HEK293T (cell line): ENCODE data around the gene HOXA4.

ENCODE experiments used
- CTCF ChIA-PET: fragments of 350-600 bp; formaldehyde crosslinking; extraction: SDS; loops from one replicate; lab custom pipeline; 2021; ENCODE audit warnings: antibody characterized with exemption, inconsistent platforms; lab: Yijun Ruan, JAX
- POLR2A ChIA-PET: fragments of 350-600 bp; formaldehyde crosslinking; extraction: SDS; loops from one replicate; lab custom pipeline; 2020; ENCODE audit warnings: antibody characterized with exemption, inconsistent platforms; lab: Yijun Ruan, JAX
- DNase-seq: peaks from one replicate; pipeline ENCODE4 v3.0.0; 2012; ENCODE audit warnings: mixed read lengths; ENCODE audit errors: extremely low spot score
- ARNT ChIP-seq: fragments of 450-650 bp; IDR thresholded peaks from 2 replicates; pipeline ENCODE4 v1.6.1; 2017; ENCODE audit warnings: mild to moderate bottlenecking
- BHLHE40 ChIP-seq: fragments of 450-650 bp; IDR thresholded peaks from 2 replicates; pipeline ENCODE4 v1.6.1; 2016; ENCODE audit warnings: mild to moderate bottlenecking, moderate library complexity, borderline replicate concordance
- CTBP1 ChIP-seq: fragments of 450-650 bp; IDR thresholded peaks from 2 replicates; pipeline ENCODE4 v1.6.1; 2016; ENCODE audit warnings: borderline replicate concordance
- ELF4 ChIP-seq: fragments of 450-650 bp; IDR thresholded peaks from 2 replicates; pipeline ENCODE4 v1.6.1; 2017; ENCODE audit warnings: antibody characterized with exemption
- FOXA1 ChIP-seq: fragments of 450-650 bp; IDR thresholded peaks from 2 replicates; pipeline ENCODE4 v1.6.1; 2016; ENCODE audit warnings: mild to moderate bottlenecking
- FOXK2 ChIP-seq: fragments of 450-650 bp; IDR thresholded peaks from 2 replicates; pipeline ENCODE4 v1.6.1; 2016; ENCODE audit warnings: mild to moderate bottlenecking
- FOXM1 ChIP-seq: fragments of 450-650 bp; IDR thresholded peaks from 2 replicates; pipeline ENCODE4 v1.6.1; 2017; ENCODE audit warnings: mild to moderate bottlenecking, borderline replicate concordance
- HDGF ChIP-seq: fragments of 450-650 bp; IDR thresholded peaks from 2 replicates; pipeline ENCODE4 v1.6.1; 2017; ENCODE audit warnings: antibody characterized with exemption, borderline replicate concordance
- L3MBTL2 ChIP-seq: fragments of 450-650 bp; conservative IDR thresholded peaks from 2 replicates; pipeline ENCODE4 v1.6.1; 2016; ENCODE audit warnings: mild to moderate bottlenecking
- LEF1 ChIP-seq: fragments of 450-650 bp; IDR thresholded peaks from 2 replicates; pipeline ENCODE4 v1.6.1; 2017; ENCODE audit warnings: mild to moderate bottlenecking, borderline replicate concordance
- NFRKB ChIP-seq: fragments of 450-650 bp; IDR thresholded peaks from 2 replicates; pipeline ENCODE4 v1.6.1; 2016; ENCODE audit warnings: mild to moderate bottlenecking, moderate library complexity
- PKNOX1 ChIP-seq: fragments of 450-650 bp; IDR thresholded peaks from 2 replicates; pipeline ENCODE4 v1.6.1; 2016
- SP1 ChIP-seq: fragments of 450-650 bp; IDR thresholded peaks from 2 replicates; pipeline ENCODE4 v1.6.1; 2017
- SUZ12 ChIP-seq: fragments of 450-650 bp; IDR thresholded peaks from 2 replicates; pipeline ENCODE4 v1.6.1; 2016; ENCODE audit warnings: mild to moderate bottlenecking
- TARDBP ChIP-seq: fragments of 450-650 bp; IDR thresholded peaks from 2 replicates; pipeline ENCODE4 v1.6.1; 2016
- ZNF384 ChIP-seq: fragments of 450-650 bp; IDR thresholded peaks from 2 replicates; pipeline ENCODE4 v1.6.1; 2016

HOXA4 gene

GRCh38 chr7:27177795-27178320 lies 47.3 kb upstream of the HOXA4 start:
- ChIA-PET CTCF (interaction anchor here (1.0 to 2.3 kb wide), 3 partner anchors 9 to 18 kb away, joined by 3 to 8 read pairs (median 4); no protein-coding TSS in a partner anchor), POLR2A (interaction anchor here (0.7 to 13.6 kb wide), 11 partner anchors 8 to 985 kb away, joined by 3 to 367 read pairs (median 6); partner anchors contain the start of genes HOXA11, HOXA3, HOXA5 and HOXA6)
- DNase-seq = no peak
- TF ChIP-seq FOXA1 = no peak

GRCh38 chr7:27176962-27177794 lies 46.6 kb upstream of the HOXA4 start:
- TF ChIP-seq NFRKB (no peak), ZNF384 (no peak), BHLHE40 (no peak), PKNOX1 (no peak), FOXK2 (no peak), TARDBP (no peak), ARNT (no peak), ELF4 (no peak), FOXA1 (no peak), LEF1 (no peak), FOXM1 (no peak)
- DNase-seq = no peak
- ChIA-PET CTCF (interaction anchor here (1.0 to 2.3 kb wide), 3 partner anchors 10 to 19 kb away, joined by 3 to 8 read pairs (median 4); no protein-coding TSS in a partner anchor), POLR2A (interaction anchor here (0.7 to 13.6 kb wide), 10 partner anchors 9 to 985 kb away, joined by 3 to 367 read pairs (median 6); partner anchors contain the start of genes HNRNPA2B1, HOXA11, HOXA3 and HOXA5)

- DNase-seq = no peak
- POLR2A ChIA-PET = interaction anchor here (1.0 to 13.6 kb wide), 9 partner anchors 8 to 979 kb away, joined by 3 to 367 read pairs (median 7); partner anchors contain the start of genes HNRNPA2B1, HOXA11, HOXA3 and HOXA5
- TF ChIP-seq SP1 = no peak
- TF ChIP-seq FOXA1 = no peak
- CTCF ChIA-PET = interaction anchor here (1.0 to 2.3 kb wide), 2 partner anchors 19 to 80 kb away, joined by 3 to 8 read pairs; no protein-coding TSS in a partner anchor
Observed at GRCh38 chr7:27176524-27176845, 45.9 kb upstream of the HOXA4 start.

GRCh38 chr7:27175626-27176523 lies 45.3 kb upstream of the HOXA4 start:
- ChIA-PET POLR2A (interaction anchor here (1.0 to 13.6 kb wide), 10 partner anchors 10 to 978 kb away, joined by 3 to 367 read pairs (median 4); partner anchors contain the start of genes CBX3, HNRNPA2B1, HOXA11 and HOXA3), CTCF (interaction anchor here (1.0 to 2.3 kb wide), 4 partner anchors 17 to 79 kb away, joined by 3 to 8 read pairs (median 4); partner anchors contain the start of gene HOXA5)
- TF ChIP-seq ARNT = no peak
- TF ChIP-seq FOXK2 = no peak
- TF ChIP-seq FOXM1 = no peak
- no peak for TF ChIP-seq ZNF384
- TF ChIP-seq CTBP1 = no peak
- no peak; the same call in 1 of the 2 replicates for TF ChIP-seq HDGF
- TF ChIP-seq NFRKB = no peak
- TF ChIP-seq SUZ12 = no peak
- no peak; the same call in 1 of the 2 replicates for TF ChIP-seq L3MBTL2
- TF ChIP-seq FOXA1 = no peak
- no peak for TF ChIP-seq LEF1
- no peak for TF ChIP-seq BHLHE40
- no peak for TF ChIP-seq TARDBP
- no peak for DNase-seq

- TF ChIP-seq SP1 = no peak
- TF ChIP-seq ZNF384 = no peak
- TF ChIP-seq ELF4 = no peak
- no peak; the same call in 1 of the 2 replicates for TF ChIP-seq L3MBTL2
- TF ChIP-seq FOXM1 = no peak
- TF ChIP-seq FOXK2 = no peak
- CTCF ChIA-PET = interaction anchor here (1.1 to 2.3 kb wide), 4 partner anchors 12 to 31 kb away, joined by 3 to 8 read pairs (median 4); partner anchors contain the start of gene HOXA5
- POLR2A ChIA-PET = interaction anchor here (0.7 to 13.6 kb wide), 10 partner anchors 10 to 979 kb away, joined by 3 to 367 read pairs (median 4); partner anchors contain the start of genes CBX3, HOXA11, HOXA3 and HOXA5
- no peak for DNase-seq
Observed at GRCh38 chr7:27174874-27175625, 44.5 kb upstream of the HOXA4 start.
